ENCODE results near the gene MICAL1.

The MICAL1 gene

GRCh38 chr6:109491207-109491938, 35.8 kb upstream of the MICAL1 start:
- DNase-seq (ENCODE audit: low read depth), result no peak
- TF ChIP-seq CTCF (IDR thresholded peaks at IDR 0.05; ENCODE audit: low read length, missing control alignments), result no peak
- no peak overlapping the region for H3K4me3 ChIP-seq (replicated peaks; ENCODE audit: low read depth, low read length)

- no peak for TF ChIP-seq CTCF (IDR thresholded peaks at IDR 0.05; ENCODE audit: low read length, missing control alignments)
- DNase-seq (ENCODE audit: low read depth), result no peak
- no peak overlapping the region for H3K4me3 ChIP-seq (replicated peaks; ENCODE audit: low read depth, low read length)
Measured at GRCh38 chr6:109490713-109491112, 35.1 kb upstream of the MICAL1 start.

- DNase-seq (ENCODE audit: low read depth), result no peak
- H3K4me3 ChIP-seq (replicated peaks; ENCODE audit: low read depth, low read length), result no peak overlapping the region
- TF ChIP-seq CTCF (IDR thresholded peaks at IDR 0.05; ENCODE audit: low read length, missing control alignments), result no peak
Measured at GRCh38 chr6:109488001-109488400, 32.4 kb upstream of the MICAL1 start.

GRCh38 chr6:109486068-109486467, 30.5 kb upstream of the MICAL1 start:
- no peak for DNase-seq (ENCODE audit: low read depth)
- no peak overlapping the region for H3K4me3 ChIP-seq (replicated peaks; ENCODE audit: low read depth, low read length)
- no peak for TF ChIP-seq CTCF (IDR thresholded peaks at IDR 0.05; ENCODE audit: low read length, missing control alignments)

GRCh38 chr6:109485266-109485935, 29.8 kb upstream of the MICAL1 start:
- H3K4me3 ChIP-seq (replicated peaks; ENCODE audit: low read depth, low read length), result no peak overlapping the region
- no peak for DNase-seq (ENCODE audit: low read depth)
- TF ChIP-seq CTCF (IDR thresholded peaks at IDR 0.05; ENCODE audit: low read length, missing control alignments), result no peak

- no peak overlapping the region for H3K4me3 ChIP-seq (replicated peaks; ENCODE audit: low read depth, low read length)
- DNase-seq (ENCODE audit: low read depth), result no peak
Measured at GRCh38 chr6:109484122-109484521, 28.6 kb upstream of the MICAL1 start.

More at GRCh38 chr6:109484122-109484521, 28.6 kb upstream of the MICAL1 start:
- TF ChIP-seq CTCF (IDR thresholded peaks at IDR 0.05; ENCODE audit: low read length, missing control alignments), result no peak

Measured in fibroblast of pulmonary artery (primary cell).